CD1c-positive myeloid dendritic cell (primary cell): ENCODE data around the gene PIK3R5.
"Not testable (repeated sequence)": the region's sequence is repeated elsewhere in the genome, so short reads cannot be mapped to it uniquely, and the experiment has no call there.

Experiments used
- DNase-seq: peaks from one replicate; pipeline ENCODE4 v3.0.0-alpha.2; 2016; ENCODE audit errors: extremely low spot score

PIK3R5 gene

GRCh38 chr17:8859027-8859803 lies 106.3 kb downstream of the PIK3R5 start:
- DNase-seq, result peak; percentile 91

GRCh38 chr17:8857919-8858318 lies 107.6 kb downstream of the PIK3R5 start:
- DNase-seq, result peak; percentile 26

GRCh38 chr17:8856869-8857575 lies 108.5 kb downstream of the PIK3R5 start:
- no peak for DNase-seq

DNA sequence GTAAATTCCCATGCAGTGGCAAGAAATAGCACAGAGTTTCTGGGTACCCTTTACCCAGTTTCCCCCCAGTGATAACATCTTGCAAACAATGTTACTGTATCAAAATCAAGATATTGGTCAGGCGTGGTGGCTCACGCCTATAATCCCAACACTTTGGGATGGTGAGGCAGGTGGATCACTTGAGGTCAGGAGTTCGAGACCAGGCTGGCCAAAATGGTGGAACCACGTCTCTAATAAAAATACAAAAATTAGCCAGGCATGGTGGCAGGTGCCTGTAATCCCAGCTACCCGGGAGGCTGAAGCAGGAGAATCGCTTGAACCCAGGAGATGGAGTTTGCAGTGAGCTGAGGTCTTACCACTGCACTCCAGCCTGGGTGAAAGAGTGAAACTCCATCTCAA lies 109.3 kb downstream of the PIK3R5 start:
- not testable (repeated sequence) for DNase-seq

- peak; percentile 73 for DNase-seq
These were observed 109.9 kb downstream of the PIK3R5 start for GRCh38 chr17:8855477-8856204.

- DNase-seq, result no peak
These were observed 113.9 kb downstream of the PIK3R5 start for GRCh38 chr17:8851600-8851999.

- peak; percentile 22 for DNase-seq
These were observed 116.0 kb downstream of the PIK3R5 start for GRCh38 chr17:8849311-8850041.

GRCh38 chr17:8847891-8848290 lies 117.6 kb downstream of the PIK3R5 start:
- no peak for DNase-seq

GRCh38 chr17:8846768-8847211 lies 118.7 kb downstream of the PIK3R5 start:
- peak; percentile 33 for DNase-seq

DNA sequence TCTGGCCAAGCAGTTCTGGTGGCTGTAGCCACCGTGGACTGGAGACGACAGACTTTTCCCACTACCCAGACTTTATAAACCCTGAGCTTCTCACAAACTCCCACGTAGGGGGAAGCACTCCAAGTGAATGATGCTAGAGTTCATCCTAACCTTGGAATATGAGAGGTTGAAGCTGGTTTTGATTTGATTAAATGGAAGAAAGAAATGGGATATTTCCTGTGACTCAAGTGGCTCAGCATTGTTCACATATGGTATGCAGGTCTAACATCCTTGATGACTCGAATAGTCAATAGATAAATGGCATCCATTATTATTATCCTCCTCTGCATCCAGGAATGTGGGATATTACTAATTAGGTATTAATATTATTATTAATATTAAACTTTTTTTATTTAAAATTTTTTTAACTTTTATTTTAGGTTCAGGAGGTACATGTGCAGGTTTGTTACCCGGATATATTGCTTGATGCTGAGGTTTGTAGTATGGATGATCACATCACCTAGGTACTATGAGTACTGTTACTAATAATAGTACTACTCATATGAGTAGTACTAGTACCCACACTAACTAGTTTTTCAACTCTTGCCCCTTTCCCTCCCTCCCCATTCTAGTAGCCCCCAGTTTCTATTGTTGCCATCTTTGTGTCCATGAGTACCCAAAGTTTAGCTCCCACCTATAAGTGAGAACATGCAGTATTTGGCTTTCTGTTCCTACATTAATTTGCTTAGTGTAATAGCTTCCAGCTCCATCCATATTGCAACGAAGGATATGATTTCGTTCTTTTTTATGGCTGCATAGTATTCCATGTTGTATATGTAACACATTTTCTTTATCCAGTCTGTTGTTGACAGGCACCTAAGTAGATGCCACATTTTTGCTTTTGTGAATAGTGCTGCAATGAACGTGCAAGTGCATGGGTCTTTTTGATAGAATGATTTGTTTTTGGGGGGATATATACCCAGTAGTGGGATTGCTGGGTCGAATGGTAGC lies 121.0 kb downstream of the PIK3R5 start:
- DNase-seq, result no peak

DNA sequence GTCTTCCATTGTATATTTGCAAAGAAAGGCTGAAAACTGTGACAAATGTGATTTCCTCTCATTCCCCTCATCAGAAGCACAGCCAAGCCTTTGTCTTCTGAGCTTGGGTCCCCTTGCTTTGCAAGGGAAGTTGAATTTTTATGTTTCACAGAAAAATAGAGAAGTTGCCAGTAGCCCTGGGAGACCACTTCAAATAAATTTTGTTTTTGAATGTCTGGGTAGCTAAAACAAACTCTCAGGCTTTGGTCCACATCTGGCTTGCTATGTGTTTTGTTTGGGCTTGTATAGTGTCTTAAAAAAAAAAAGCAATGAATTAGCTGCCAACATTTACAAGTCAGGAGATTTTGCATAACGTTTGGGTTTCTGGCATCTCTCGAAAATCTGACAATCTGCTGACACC lies 122.2 kb downstream of the PIK3R5 start:
- no peak for DNase-seq

DNA sequence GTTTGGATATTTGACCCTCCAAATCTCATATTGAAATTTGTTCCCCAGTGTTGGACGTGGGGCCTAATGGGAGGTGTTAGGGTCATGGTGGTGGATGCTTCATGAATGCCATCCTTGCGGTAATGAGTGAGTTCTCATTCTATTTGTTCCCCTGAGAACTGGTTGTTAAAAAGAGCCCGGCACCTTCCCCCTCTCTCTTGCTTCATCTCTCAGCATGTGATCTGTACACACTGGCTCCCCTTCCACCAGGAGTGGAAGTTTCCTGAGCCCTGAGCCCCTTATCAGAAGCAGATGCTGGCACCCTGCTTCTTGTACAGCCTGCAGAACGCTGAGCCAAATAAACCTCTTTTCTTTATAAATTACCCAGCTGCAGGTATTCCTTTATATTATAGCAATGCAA lies 123.7 kb downstream of the PIK3R5 start:
- DNase-seq, result no peak

GRCh38 chr17:8839410-8839935 lies 126.0 kb downstream of the PIK3R5 start:
- DNase-seq, result no peak

DNA sequence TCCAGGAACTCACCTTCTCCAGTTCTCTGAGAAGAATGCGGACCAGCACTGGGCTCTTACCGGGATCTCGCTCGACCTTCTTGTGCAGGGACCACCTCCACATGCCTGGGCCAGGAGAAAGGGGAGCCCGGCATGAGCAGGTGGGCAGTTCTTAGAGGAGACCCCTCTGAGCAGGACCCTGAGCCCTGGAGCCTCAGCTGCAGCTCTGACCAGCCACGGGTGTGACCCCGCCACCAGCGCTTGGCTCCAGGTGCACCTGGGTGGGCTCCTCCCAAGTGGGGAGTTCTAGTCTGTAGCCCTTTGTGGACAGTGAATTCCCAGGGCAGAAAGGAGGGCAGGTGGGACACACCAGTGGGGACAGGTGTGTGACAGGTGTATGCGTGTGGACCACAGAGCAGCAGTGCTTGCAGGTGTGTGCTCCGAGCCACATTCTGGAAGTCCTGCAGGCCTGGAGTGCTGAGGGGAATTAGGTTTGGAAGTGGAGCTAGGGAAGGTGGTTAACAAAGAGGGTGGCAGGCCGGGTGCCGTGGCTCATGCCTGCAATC lies 126.9 kb downstream of the PIK3R5 start:
- no peak for DNase-seq

- DNase-seq, result no peak
These were observed 127.9 kb downstream of the PIK3R5 start for GRCh38 chr17:8837563-8838075.

DNA sequence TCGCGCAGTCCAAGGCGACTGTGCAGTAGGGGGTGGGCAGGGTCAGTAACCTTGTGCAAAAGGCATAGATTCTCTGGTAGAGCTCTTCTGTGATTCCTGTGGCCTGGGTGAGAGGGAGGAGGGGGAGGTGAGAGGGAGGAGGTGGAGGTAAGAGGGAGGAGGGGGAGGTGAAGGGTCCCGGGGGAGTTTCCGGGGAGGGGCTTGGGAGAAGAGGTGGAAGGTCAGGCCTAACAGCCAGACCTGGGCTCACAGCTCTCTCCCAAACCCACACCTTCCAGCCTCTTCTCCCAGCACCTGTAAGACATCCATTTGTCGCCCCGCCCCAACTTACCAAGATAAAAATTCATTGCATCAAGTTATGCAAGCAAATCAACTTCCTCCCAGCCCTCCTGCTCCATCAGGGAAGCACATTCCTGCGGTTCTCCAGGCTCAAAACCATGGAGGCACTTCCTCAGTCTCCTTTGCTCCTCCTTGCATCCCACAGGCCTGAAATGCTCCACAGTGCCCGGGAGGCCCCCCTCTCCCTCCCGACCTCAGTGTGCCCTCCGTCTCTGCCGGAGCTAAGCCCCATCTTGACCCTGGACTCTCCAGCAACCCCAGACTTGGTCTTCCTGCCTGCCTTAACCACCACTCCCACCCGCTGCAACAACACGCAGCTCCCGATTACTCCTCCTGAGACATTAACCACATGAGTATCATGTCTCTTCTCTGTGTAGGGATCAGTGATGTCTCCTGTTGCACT lies 128.5 kb downstream of the PIK3R5 start:
- no peak for DNase-seq

DNA sequence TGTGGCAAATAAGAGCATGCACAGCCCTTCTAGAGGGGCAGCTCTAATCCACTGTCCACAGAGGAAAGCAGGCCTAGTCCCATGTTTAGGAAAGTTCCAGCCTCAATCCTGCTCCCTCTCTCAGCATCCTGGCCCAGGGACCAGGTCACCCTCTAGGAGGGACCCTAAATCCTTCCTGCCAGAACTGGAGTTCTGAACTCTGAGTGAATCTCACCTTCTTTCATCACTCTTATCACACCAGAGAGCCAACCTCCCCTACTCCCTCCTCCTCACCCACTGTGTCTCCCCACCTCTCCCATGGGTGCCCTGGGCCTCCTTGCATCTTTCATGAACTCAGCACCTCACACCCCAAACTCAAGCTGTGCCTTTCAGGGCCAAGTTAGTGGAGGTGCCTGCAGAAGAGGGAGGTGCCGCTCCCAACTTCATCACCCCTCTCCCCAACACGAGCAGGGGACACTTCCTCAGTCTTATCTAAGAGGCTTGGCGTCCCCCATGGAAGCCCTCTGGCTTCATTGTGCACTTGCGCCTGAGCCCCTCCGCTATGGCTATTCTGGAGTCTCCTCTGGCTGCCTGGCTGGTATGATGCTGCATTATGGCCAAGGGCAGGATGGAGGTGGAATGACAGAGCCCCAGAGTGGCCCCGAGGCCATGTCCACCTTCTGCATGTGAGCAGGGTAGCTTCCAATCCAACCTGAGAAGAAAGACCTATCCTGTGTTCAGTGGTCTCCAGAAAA lies 129.7 kb downstream of the PIK3R5 start:
- DNase-seq, result no peak

DNA sequence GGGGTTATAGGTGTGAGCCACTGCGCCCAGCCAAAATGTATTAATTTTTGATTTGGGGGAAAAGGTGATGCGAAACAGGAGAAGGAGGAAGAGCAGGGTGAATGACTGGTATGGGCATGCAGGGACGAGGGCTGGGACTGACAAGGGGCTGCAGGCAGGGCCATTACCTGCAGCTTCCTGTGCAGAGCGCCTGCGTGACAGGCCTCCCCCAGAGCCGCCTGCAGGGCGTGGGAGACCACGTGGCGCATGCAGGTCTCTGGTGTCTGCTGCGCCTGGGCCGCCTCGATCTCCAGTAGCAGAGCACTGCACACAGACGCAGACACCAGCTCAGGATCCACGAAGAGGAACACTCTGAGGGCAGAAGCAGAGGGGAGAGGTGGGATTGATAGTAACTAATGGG lies 130.4 kb downstream of the PIK3R5 start:
- no peak for DNase-seq
